Caco-2 (cell line): ENCODE results near the gene TFDP2. TPM values are rescaled to one million over a fixed set of nuclear protein-coding genes. Genes with fewer than 3 reads are reported as not detected.

Experiments used
- BruUV-seq: library from RNA; stranded (reverse); fragments of 400-500 nt; replicated peaks from 2 replicates; lab custom pipeline; 2021; lab: Mats Ljungman, UMichigan
- CTCF ChIA-PET: fragments of 300-600 bp; sonication (Branson Sonifier 250); formaldehyde crosslinking; loops from one replicate; lab custom pipeline; 2022; ENCODE audit warnings: antibody characterized with exemption; lab: Charles Lee
- POLR2A ChIA-PET: fragments of 300-600 bp; sonication (Branson Sonifier 250); formaldehyde crosslinking; loops from one replicate; lab custom pipeline; 2022; ENCODE audit warnings: antibody characterized with exemption; lab: Charles Lee
- DNase-seq, 2 experiments: peaks; one replicate each; pipeline versions ENCODE4 v3.0.0 to v3.0.0-alpha.2; 2020 to 2022
- H3K27me3 ChIP-seq: replicated peaks from 2 replicates; pipeline ENCODE4 v1.6.0; 2011; ENCODE audit warnings: low read length; ENCODE audit not compliant: control insufficient read depth, insufficient read depth
- H3K36me3 ChIP-seq: 2 replicates; pipeline ENCODE4 v1.5.1; 2011; ENCODE audit warnings: low read length; ENCODE audit not compliant: control insufficient read depth, insufficient read depth
- H3K4me1 ChIP-seq: fragments of 250-450 bp; sonication (Bioruptor Pico); 2 replicates; pipeline ENCODE4 v1.5.1; 2020; ENCODE audit warnings: mild to moderate bottlenecking
- H3K4me3 ChIP-seq: 2 replicates; pipeline ENCODE4 v1.5.1; 2011; ENCODE audit warnings: low read depth, mild to moderate bottlenecking, control low read depth, low read length
- H3K9me3 ChIP-seq: fragments of 250-450 bp; sonication (Bioruptor Pico); 2 replicates; pipeline ENCODE4 v1.5.1; 2020; ENCODE audit warnings: mild to moderate bottlenecking, moderate library complexity
- H3K27ac Mint-ChIP-seq: one replicate; pipeline ENCODE4 v1.8.0; 2022; ENCODE audit warnings: mixed read lengths; ENCODE audit not compliant: unreplicated experiment
- H3K27me3 Mint-ChIP-seq: one replicate; pipeline ENCODE4 v1.8.0; 2022; ENCODE audit warnings: mixed read lengths; ENCODE audit not compliant: insufficient read depth, unreplicated experiment
- H3K36me3 Mint-ChIP-seq: one replicate; pipeline ENCODE4 v1.8.0; 2022; ENCODE audit warnings: mild to moderate bottlenecking, mixed read lengths; ENCODE audit not compliant: insufficient read depth, unreplicated experiment
- H3K4me1 Mint-ChIP-seq: one replicate; pipeline ENCODE4 v1.8.0; 2022; ENCODE audit warnings: low read depth, mixed read lengths; ENCODE audit not compliant: unreplicated experiment
- H3K4me3 Mint-ChIP-seq: one replicate; pipeline ENCODE4 v1.8.0; 2022; ENCODE audit warnings: mild to moderate bottlenecking, moderate library complexity, mixed read lengths; ENCODE audit not compliant: unreplicated experiment
- H3K9me3 Mint-ChIP-seq: one replicate; pipeline ENCODE4 v1.8.0; 2022; ENCODE audit warnings: mixed read lengths; ENCODE audit not compliant: unreplicated experiment
- intact Hi-C: fragments of 100-400 bp; cut with micrococcal nuclease; formaldehyde crosslinking; loops from one replicate; pipeline ENCODE4 v1.10.0; 2022; ENCODE audit not compliant: unreplicated experiment
- total RNA-seq: library from RNA; stranded (reverse); gene quantifications from 2 replicates; pipeline ENCODE4 v1.2.3, GENCODE V29; 2022
- TF ChIP-seq, protein P1 (sequence below), 2 experiments: fragments of 200-600 bp in 1 of 2; IDR thresholded peaks; 1 replicate in 1 of 2; 2 replicates in 1 of 2; pipeline versions ENCODE4 v1.5.1 to v1.8.0; 2011 to 2022; ENCODE audit warnings: antibody characterized with exemption in 1 of 2, control low read depth in 1 of 2, inconsistent platforms in 1 of 2, low read depth in 1 of 2, low read length in 1 of 2, mild to moderate bottlenecking in 1 of 2, moderate library complexity in 1 of 2; ENCODE audit not compliant: insufficient read depth in 1 of 2, severe bottlenecking in 1 of 2, unreplicated experiment in 1 of 2

TFDP2 gene
- total RNA-seq, 1 experiment from 2014 or later: 38.6 TPM

GRCh38 chr3:141998669-141999290 is 150.6 kb downstream of the TFDP2 start:
- ChIA-PET POLR2A (no interaction called here), CTCF (no interaction called here)
- Histone ChIP-seq H3K4me1 (no peaks in the 10 kb centered on the region), H3K36me3 (no peaks in the 10 kb centered on the region), H3K9me3 (no peaks in the 10 kb centered on the region), H3K27me3 (no peaks in the 10 kb centered on the region), H3K4me3 (no peak overlapping the region)
- no peaks in the 10 kb centered on the region for H3K27me3 Mint-ChIP-seq
- H3K4me1 Mint-ChIP-seq: no peaks in the 10 kb centered on the region
- no peak overlapping the region for H3K4me3 Mint-ChIP-seq
- BruUV-seq: no TSS peak
- H3K36me3 Mint-ChIP-seq: no peaks in the 10 kb centered on the region
- TF ChIP-seq, protein P1, sequence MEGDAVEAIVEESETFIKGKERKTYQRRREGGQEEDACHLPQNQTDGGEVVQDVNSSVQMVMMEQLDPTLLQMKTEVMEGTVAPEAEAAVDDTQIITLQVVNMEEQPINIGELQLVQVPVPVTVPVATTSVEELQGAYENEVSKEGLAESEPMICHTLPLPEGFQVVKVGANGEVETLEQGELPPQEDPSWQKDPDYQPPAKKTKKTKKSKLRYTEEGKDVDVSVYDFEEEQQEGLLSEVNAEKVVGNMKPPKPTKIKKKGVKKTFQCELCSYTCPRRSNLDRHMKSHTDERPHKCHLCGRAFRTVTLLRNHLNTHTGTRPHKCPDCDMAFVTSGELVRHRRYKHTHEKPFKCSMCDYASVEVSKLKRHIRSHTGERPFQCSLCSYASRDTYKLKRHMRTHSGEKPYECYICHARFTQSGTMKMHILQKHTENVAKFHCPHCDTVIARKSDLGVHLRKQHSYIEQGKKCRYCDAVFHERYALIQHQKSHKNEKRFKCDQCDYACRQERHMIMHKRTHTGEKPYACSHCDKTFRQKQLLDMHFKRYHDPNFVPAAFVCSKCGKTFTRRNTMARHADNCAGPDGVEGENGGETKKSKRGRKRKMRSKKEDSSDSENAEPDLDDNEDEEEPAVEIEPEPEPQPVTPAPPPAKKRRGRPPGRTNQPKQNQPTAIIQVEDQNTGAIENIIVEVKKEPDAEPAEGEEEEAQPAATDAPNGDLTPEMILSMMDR (IDR thresholded peaks at IDR 0.05; ENCODE audit: insufficient read depth in 1 of 2, low read depth in 1 of 2, low read length in 1 of 2, severe bottlenecking in 1 of 2, unreplicated experiment in 1 of 2): peak in 1 of 2 experiments; percentile 35
- intact Hi-C loops: loop anchor here (1.0 kb wide), 1 partner anchor 36 kb away; no protein-coding TSS in a partner anchor
- no peak overlapping the region for H3K27ac Mint-ChIP-seq
- H3K9me3 Mint-ChIP-seq: no peaks in the 10 kb centered on the region
- DNase-seq: no peak

GRCh38 chr3:141996437-141996836 is 152.9 kb downstream of the TFDP2 start:
- Mint-ChIP-seq H3K4me3 (no peak overlapping the region), H3K27ac (no peak overlapping the region), H3K9me3 (no peaks in the 10 kb centered on the region), H3K4me1 (no peaks in the 10 kb centered on the region), H3K36me3 (no peaks in the 10 kb centered on the region), H3K27me3 (no peaks in the 10 kb centered on the region)
- no peaks in the 10 kb centered on the region for H3K9me3 ChIP-seq
- no peaks in the 10 kb centered on the region for H3K27me3 ChIP-seq
- no peaks in the 10 kb centered on the region for H3K4me1 ChIP-seq
- no peak for DNase-seq
- intact Hi-C loops: no loop called here
- ChIA-PET POLR2A (no interaction called here), CTCF (no interaction called here)
- H3K4me3 ChIP-seq: no peak overlapping the region
- no TSS peak for BruUV-seq
- no peaks in the 10 kb centered on the region for H3K36me3 ChIP-seq
- TF ChIP-seq, protein P1 (IDR thresholded peaks at IDR 0.05; ENCODE audit: insufficient read depth in 1 of 2, low read depth in 1 of 2, low read length in 1 of 2, severe bottlenecking in 1 of 2, unreplicated experiment in 1 of 2): no peak

DNA sequence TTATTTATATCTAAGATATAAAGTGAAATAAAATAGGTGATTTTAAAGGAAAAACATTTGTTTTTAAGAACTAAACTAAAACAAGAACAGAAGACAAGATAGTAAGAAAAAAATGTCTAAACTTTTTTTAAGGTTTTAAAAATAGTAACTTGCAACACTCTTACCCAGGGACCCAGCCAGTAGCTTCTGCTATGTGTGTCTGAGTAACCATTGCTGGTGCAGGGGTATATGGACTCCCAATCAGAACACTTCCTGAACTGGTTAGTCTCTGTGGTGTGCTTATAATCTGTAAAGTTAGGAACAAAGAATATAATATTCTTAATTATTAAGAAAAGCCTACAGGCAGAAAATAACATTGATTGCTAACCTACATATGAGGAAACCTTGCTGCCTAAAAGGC is 154.5 kb downstream of the TFDP2 start:
- DNase-seq: no peak
- intact Hi-C loops: no loop called here
- H3K9me3 ChIP-seq: no peaks in the 10 kb centered on the region
- no peaks in the 10 kb centered on the region for H3K27me3 ChIP-seq
- TF ChIP-seq, protein P1 (IDR thresholded peaks at IDR 0.05; ENCODE audit: insufficient read depth in 1 of 2, low read depth in 1 of 2, low read length in 1 of 2, severe bottlenecking in 1 of 2, unreplicated experiment in 1 of 2): no peak
- no peaks in the 10 kb centered on the region for H3K4me1 Mint-ChIP-seq
- no peak overlapping the region for H3K4me3 Mint-ChIP-seq
- H3K27me3 Mint-ChIP-seq: no peaks in the 10 kb centered on the region
- no peak overlapping the region for H3K27ac Mint-ChIP-seq
- H3K9me3 Mint-ChIP-seq: no peaks in the 10 kb centered on the region
- BruUV-seq: no TSS peak
- CTCF ChIA-PET: no interaction called here
- no peaks in the 10 kb centered on the region for H3K4me1 ChIP-seq
- H3K36me3 ChIP-seq: no peaks in the 10 kb centered on the region
- no peak overlapping the region for H3K4me3 ChIP-seq
- POLR2A ChIA-PET: interaction anchor here (0.6 kb wide), 1 partner anchor 116 kb away, joined by 3 read pairs; no protein-coding TSS in a partner anchor
- H3K36me3 Mint-ChIP-seq: no peaks in the 10 kb centered on the region
